HUES64 (cell line): ENCODE measurements around the gene RPL10A.

ENCODE experiments used
- H3K27ac ChIP-seq: 2 replicates; pipeline ENCODE4 v1.7.0; 2013; ENCODE audit warnings: low read depth, low read length, inconsistent platforms
- H3K27me3 ChIP-seq: 2 replicates; pipeline ENCODE4 v1.6.1; 2013; ENCODE audit warnings: mild to moderate bottlenecking, low read length; ENCODE audit not compliant: insufficient read depth
- H3K36me3 ChIP-seq: 2 replicates; pipeline ENCODE4 v1.6.1; 2013; ENCODE audit warnings: mild to moderate bottlenecking, low read length; ENCODE audit not compliant: insufficient read depth
- H3K4me1 ChIP-seq: 2 replicates; pipeline ENCODE4 v1.6.1; 2013; ENCODE audit warnings: mild to moderate bottlenecking, low read length, moderate library complexity; ENCODE audit not compliant: insufficient read depth
- H3K4me3 ChIP-seq: 2 replicates; pipeline ENCODE4 v1.5.1; 2013; ENCODE audit warnings: mild to moderate bottlenecking, low read length, moderate library complexity
- H3K9ac ChIP-seq: 2 replicates; pipeline ENCODE4 v1.6.1; 2013; ENCODE audit warnings: mild to moderate bottlenecking, low read depth, low read length
- H3K9me3 ChIP-seq: 2 replicates; pipeline ENCODE4 v1.6.1; 2013; ENCODE audit warnings: low read depth, low read length; ENCODE audit not compliant: insufficient read depth
- WGBS: fragments of 150-250, 120-280 bp; methylation state at CpG from one replicate; pipeline ENCODE4 v1.1.7; 2013; ENCODE audit warnings: missing lambda C conversion rate; 5-methylcytosine and 5-hydroxymethylcytosine counted together

The RPL10A gene

DNA sequence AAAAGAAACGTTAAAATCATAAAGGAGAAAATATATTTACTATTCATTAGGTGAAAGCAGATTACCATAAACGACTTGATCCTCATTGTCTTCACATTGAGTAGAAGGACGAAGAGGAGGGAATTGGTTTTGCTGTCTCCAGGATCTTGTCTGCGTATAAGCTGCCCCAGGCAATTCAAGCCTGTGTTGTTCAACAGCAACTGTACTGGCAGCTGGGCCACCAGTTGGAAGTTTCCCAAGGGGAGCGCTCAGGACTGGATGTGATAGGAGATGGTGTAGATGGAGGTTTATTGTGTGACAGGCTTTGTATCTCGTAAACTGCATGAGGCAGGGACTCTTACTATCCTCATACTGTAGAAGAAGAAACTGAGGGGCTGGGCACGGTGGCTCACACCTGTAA, 20.0 kb upstream of the RPL10A start:
- Histone ChIP-seq H3K36me3 (no peaks in the 10 kb centered on the region), H3K4me3 (no peak overlapping the region), H3K4me1 (peaks cover 9% of the 10 kb centered on the region), H3K9me3 (no peaks in the 10 kb centered on the region), H3K9ac (no peak overlapping the region), H3K27me3 (peaks cover 6% of the 10 kb centered on the region; the same call in 1 of the 2 replicates), H3K27ac (no peak overlapping the region)
- WGBS = 89% methylated on average over 5 of the region's 7 CpGs

DNA sequence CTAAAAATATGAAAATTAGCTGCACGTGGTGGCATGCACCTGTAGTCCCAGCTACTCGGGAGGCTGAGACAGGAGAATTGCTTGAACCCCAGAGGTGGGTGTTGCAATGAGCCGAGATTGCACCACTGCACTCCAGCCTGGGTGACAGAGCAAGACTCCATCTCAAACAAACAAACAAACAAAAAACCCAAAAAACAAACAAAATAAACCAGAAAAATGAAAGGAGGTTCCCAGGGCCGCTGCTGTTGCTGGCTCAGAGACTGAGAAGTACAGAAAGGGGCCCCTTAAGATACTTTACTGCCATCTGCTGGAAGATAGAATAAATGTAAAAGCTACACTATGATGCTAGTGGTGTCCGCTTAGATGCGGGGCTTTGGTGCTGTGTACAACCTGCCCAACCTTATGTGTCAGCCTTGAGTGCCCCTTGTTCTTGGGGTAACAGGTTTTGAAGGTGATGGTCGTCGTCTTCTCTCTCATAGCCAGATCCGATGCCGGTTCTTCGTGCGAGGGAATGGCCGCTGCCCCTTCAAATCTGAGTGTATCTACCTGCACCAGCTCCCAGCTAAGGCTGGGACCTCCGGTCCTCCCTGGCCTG, 18.8 kb upstream of the RPL10A start:
- WGBS = 45% methylated on average over 14 of the region's 14 CpGs
- H3K27me3 ChIP-seq = peaks cover 8% of the 10 kb centered on the region; the same call in 1 of the 2 replicates
- no peaks in the 10 kb centered on the region for H3K36me3 ChIP-seq
- H3K9me3 ChIP-seq = no peaks in the 10 kb centered on the region
- H3K27ac ChIP-seq = no peak overlapping the region
- no peak overlapping the region for H3K9ac ChIP-seq
- peaks cover 20% of the 10 kb centered on the region for H3K4me1 ChIP-seq
- H3K4me3 ChIP-seq = no peak overlapping the region

DNA sequence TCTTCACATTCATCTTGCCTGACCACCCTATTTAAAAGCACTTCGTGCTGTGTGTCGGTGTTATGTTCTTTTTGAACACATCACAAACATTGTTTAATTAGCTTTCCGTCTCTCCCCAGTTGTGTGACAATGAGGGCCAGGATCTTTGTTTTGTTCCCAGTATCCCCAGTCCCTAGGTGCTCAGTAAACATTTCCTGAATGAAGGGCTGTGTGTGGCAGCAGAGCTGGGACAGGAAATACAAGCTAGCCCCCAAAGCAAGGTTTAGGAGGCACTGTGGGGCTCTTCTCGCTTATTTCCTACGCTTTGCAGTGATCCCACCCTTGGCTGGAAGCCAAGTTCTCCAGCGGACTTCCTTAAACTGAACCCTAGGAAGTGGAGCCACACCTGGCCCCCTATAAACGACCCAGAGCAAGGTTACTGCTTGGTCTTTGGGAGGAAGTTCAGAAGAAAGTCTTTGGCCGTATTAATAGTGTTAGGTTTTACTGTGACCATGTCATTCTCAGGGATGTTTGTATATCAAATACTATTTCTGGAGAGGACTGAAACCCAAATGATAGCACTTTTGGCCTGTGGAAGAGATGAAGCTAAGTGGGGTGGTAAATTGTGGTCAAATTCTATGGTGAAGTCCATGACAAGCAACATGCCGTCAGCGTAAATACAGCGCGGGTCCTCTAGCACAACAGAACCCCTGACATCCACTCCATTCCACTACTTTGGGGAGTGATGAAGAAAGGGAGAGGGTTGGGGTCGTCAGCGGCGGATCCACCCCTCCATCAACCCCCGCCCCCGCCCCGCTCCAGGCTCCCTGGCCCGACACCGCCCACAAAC, 16.6 kb upstream of the RPL10A start:
- Histone ChIP-seq H3K36me3 (peaks cover 5% of the 10 kb centered on the region), H3K4me1 (peaks cover 26% of the 10 kb centered on the region), H3K27ac (no peak overlapping the region), H3K9ac (no peak overlapping the region), H3K4me3 (peak overlapping the region; percentile 74), H3K27me3 (peaks cover 8% of the 10 kb centered on the region; the same call in 1 of the 2 replicates), H3K9me3 (no peaks in the 10 kb centered on the region)
- 42% methylated on average over 13 of the region's 20 CpGs for WGBS

DNA sequence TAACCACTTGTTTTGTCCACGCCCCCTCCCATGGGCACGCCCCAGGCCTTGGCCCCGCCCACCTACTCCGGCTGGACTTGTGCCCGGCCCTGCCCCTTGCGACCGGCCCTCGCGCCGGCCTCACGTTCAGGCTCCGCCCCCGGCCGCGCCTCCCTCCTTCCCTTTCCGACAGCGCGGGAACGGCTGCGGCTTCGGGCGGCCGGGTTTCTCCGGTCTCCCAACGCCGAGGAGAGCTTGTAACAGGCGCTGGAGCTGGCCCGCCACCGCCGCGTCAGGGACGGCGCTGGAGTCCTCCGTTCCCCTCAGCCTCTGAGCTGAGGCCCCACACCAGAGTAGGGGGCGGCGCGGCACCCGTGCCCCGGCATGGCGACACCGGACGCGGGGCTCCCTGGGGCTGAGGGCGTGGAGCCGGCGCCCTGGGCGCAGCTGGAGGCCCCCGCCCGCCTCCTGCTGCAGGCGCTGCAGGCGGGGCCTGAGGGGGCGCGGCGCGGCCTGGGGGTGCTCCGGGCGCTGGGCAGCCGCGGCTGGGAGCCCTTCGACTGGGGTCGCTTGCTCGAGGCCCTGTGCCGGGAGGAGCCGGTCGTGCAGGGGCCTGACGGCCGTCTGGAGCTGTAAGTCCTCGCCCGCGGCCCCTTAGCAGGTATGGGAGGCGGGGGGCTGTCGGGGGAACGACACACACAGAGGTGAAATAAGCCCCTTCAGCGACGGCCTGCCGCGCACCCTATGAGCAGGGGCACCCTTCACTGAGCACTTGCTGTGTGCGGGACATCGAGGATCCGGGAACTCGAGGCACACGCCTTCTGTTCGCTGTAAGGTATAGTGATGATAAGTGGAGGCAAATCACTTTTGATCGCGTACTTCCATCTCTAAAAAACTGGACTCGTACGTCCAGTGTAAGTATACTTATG, 15.8 kb upstream of the RPL10A start, which contains the start of gene FANCE:
Gene FANCE (plus strand): TSS at position 156 of the 908 bp plus-strand sequence. CDS start 208 bp downstream, at position 364.
- Histone ChIP-seq H3K9me3 (no peaks in the 10 kb centered on the region), H3K27ac (peak within 1 kb of the TSS; percentile 75; the same call in 1 of the 2 replicates), H3K4me3 (peak within 1 kb of the TSS; percentile 74), H3K9ac (peak within 1 kb of the TSS; percentile 77), H3K27me3 (peaks cover 8% of the 10 kb centered on the region; the same call in 1 of the 2 replicates), H3K4me1 (peaks cover 26% of the 10 kb centered on the region), H3K36me3 (peaks cover 8% of the 10 kb centered on the region)
- WGBS = 2% methylated on average over 87 of the region's 87 CpGs

DNA sequence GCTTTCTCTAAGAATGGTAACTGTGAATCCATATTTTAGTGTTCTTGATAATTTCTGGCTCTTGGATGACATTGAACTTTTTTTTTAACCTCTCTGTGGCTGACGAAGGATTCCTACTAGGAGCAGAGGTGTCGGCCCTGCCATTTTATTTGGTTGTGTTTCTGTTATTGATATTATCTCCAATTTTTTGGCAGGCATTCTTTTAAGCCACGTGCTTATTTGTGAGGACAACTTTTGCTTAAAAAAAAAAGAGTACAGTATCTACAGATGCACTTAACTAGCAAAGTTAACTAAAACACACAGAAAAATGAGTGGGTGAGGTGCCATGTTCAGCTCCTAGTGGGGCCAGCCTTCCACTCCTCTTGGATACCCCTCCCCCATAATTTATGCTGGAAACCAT, 15.0 kb upstream of the RPL10A start:
- Histone ChIP-seq H3K27me3 (peaks cover 8% of the 10 kb centered on the region; the same call in 1 of the 2 replicates), H3K9ac (no peak overlapping the region), H3K27ac (no peak overlapping the region), H3K4me3 (peak overlapping the region; percentile 74), H3K9me3 (no peaks in the 10 kb centered on the region), H3K4me1 (peaks cover 26% of the 10 kb centered on the region), H3K36me3 (peaks cover 13% of the 10 kb centered on the region)
- WGBS = 75% methylated on average over 2 of the region's 3 CpGs

DNA sequence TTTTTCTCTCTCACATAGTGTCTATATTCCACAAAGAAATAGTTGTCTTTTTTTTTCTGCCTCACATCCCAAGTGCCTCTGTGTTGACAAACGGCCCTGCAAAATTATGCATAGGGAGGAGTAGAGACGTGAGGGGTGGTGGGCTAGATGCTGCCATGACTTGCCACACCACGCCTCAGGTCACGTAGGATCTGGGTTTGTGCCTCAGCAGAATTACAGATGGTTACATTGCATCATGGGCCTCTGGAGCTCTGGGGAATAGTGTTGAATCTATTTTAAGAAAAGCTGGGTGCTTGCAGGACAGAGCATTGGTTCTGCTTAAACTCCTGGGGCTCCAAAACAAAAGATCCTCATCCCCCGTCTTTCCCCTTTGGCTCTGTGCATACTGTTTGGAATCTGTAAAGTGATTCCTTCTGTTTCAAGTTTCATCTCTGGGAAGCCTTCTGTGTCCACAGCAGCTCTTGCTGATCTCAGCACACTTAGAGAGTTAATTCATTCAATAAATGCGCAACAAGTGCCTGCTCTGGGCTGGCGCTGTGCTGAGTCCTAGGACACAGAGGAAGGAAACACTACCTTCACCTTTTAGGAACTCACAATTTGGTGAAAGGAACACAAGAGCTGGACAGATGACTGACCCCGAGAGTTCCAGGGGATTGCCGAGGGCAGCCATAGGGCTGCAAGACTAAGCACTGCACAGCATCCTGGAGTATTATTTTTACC, 13.7 kb upstream of the RPL10A start:
- Histone ChIP-seq H3K4me3 (0 out of 2 replicates have a peak overlapping the region, but pooled peaks have one; percentile 18), H3K27me3 (peaks cover 8% of the 10 kb centered on the region; the same call in 1 of the 2 replicates), H3K36me3 (peaks cover 23% of the 10 kb centered on the region), H3K9ac (no peak overlapping the region), H3K27ac (no peak overlapping the region), H3K9me3 (no peaks in the 10 kb centered on the region), H3K4me1 (peaks cover 26% of the 10 kb centered on the region)
- 89% methylated on average over 9 of the region's 9 CpGs for WGBS

DNA sequence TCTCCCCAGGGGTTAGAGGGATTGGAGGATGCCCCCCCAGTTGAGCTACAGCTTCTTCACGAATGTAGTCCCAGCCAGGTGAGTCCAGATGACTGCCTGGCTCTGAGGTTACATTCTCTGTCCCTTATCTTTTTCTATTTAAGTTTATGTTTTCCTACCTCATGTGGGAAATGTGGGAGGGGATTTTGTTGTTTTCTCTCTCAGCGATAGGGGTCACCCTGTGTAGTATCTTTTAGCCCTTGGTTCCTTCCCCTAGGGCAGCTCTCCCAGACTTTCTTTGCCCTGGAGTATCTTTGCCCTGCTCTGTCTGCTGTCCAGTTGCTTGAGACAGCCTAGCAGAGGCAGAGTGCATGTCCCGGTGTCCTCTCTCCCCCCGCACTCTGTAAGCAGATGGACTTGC, 10.3 kb upstream of the RPL10A start:
- Histone ChIP-seq H3K9ac (no peak overlapping the region), H3K27ac (no peak overlapping the region), H3K27me3 (peaks cover 5% of the 10 kb centered on the region; the same call in 1 of the 2 replicates), H3K4me1 (peaks cover 18% of the 10 kb centered on the region), H3K4me3 (no peak overlapping the region), H3K9me3 (no peaks in the 10 kb centered on the region), H3K36me3 (peaks cover 42% of the 10 kb centered on the region)
- WGBS = 84% methylated on average over 4 of the region's 4 CpGs

DNA sequence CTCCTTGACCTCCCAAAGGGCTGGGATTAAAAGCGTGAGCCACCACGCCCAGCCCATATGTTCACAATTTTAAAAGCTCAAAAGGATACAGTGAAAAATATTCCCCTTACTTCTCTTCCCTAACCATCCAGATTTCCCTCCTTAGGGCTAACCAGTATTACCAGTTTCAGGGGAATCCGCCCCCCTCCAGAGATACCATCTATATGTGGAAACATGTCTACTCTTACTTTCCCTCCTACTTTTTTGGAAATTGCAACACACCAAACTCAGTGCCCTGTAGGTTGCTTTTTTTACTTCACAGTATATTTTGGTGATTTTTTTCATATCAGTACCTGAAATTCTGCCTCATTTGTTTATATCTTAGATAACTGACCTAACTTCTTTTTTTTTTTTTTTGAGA, 6.9 kb upstream of the RPL10A start:
- Histone ChIP-seq H3K4me1 (no peaks in the 10 kb centered on the region), H3K36me3 (peaks cover 53% of the 10 kb centered on the region), H3K9ac (no peak overlapping the region), H3K9me3 (no peaks in the 10 kb centered on the region), H3K4me3 (no peak overlapping the region), H3K27ac (no peak overlapping the region), H3K27me3 (no peaks in the 10 kb centered on the region)
- WGBS = 74% methylated on average over 3 of the region's 3 CpGs

DNA sequence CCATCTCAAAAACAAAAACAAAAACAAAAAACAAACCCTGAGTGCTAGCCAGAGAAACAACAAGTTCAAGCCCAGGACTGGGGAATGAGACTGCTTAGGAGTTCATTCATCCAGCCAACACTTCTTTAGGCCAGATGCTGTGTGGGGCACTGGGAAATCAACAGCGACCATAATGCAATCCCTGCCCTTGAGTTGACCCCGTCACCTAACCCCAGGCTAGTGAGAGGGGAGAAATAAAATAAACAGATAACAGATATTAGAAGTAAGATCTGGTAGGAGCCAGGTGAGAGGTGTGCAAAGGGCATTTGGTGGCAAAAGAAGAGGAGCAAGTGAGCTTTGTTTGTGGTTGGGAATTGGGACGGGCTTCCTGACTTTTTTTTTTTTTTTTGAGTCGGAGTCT, 4.9 kb upstream of the RPL10A start:
- Histone ChIP-seq H3K4me3 (no peak overlapping the region), H3K9me3 (no peaks in the 10 kb centered on the region), H3K27ac (no peak overlapping the region), H3K27me3 (peaks cover 3% of the 10 kb centered on the region; the same call in 1 of the 2 replicates), H3K9ac (no peak overlapping the region), H3K4me1 (no peaks in the 10 kb centered on the region), H3K36me3 (peaks cover 49% of the 10 kb centered on the region)
- WGBS = 96% methylated on average over 4 of the region's 4 CpGs

DNA sequence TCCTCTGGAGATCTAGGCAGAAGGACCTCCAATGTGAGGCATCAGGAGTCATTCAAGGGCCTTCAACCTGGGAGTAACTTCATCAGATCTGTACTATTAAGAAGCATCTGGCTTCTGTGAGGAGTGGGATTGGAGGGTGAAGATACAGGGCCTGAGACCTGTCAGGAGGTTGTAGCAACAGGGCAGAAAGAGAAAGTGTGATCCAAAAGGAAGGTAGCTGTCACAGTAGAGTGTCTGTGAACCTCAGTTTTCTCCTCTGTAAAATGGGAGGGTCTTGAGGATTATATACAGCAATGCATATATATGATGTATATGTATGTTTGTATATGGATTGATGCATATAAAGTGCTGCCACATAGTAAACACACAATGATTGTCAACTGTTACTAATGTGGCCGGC, 2.6 kb upstream of the RPL10A start:
- H3K27me3 ChIP-seq = peaks cover 3% of the 10 kb centered on the region; the same call in 1 of the 2 replicates
- H3K4me1 ChIP-seq = no peaks in the 10 kb centered on the region
- no peak overlapping the region for H3K4me3 ChIP-seq
- H3K27ac ChIP-seq = no peak overlapping the region
- H3K9ac ChIP-seq = no peak overlapping the region
- WGBS = no CpG with 5 or more reads among the region's 1 CpG
- H3K36me3 ChIP-seq = peaks cover 51% of the 10 kb centered on the region
- H3K9me3 ChIP-seq = no peaks in the 10 kb centered on the region
